Vagina (tissue), 2 donors: ENCODE results near the gene LTK.

ENCODE experiments used
- POLR2A ChIP-seq, 2 donors: fragments of 450-650 bp; IDR thresholded peaks; one replicate each; pipeline ENCODE4 v1.6.1; 2017; ENCODE audit warnings: antibody characterized with exemption in 2 of 2, mild to moderate bottlenecking in 2 of 2, moderate library complexity in 2 of 2
- POLR2AphosphoS5 ChIP-seq, 2 donors: sonication (generic); formaldehyde crosslinking; IDR thresholded peaks; one replicate each; pipeline ENCODE4 v1.9.0; 2017; ENCODE audit warnings: antibody characterized with exemption in 2 of 2, mild to moderate bottlenecking in 2 of 2, low read depth in 1 of 2; ENCODE audit not compliant: insufficient read depth in 1 of 2
- TF ChIP-seq, protein P1 (sequence below), 3 experiments: fragments of 450-650 bp in 2 of 3; fragments of 200-600 bp in 1 of 3; sonication (generic) in 1 of 3; IDR thresholded peaks; one replicate each; pipeline ENCODE4 v1.5.1; 2017 to 2019; ENCODE audit warnings: antibody characterized with exemption in 3 of 3, mild to moderate bottlenecking in 2 of 3, moderate library complexity in 2 of 3

DNA sequence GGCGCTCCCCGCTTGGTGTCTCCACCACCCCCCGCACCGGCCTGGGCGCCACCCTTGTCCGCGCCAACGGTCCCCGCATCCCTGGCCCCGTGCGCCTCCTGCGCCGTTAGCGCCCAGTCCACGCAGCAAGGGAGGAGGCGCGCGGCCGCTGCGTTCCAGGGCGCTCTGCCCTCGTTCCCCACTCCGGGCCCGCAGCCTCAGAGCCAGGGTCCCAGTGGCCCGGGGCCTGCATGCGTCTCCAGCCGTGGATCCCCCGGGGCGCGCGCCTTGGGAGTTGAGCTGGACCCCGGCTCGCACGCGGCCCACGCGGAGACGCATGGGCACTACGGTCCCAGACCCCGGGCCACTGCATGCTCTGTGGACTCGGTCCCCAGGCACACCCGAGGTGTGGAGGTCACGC is 27.3 kb downstream of the LTK start:
- TF ChIP-seq, protein P1, sequence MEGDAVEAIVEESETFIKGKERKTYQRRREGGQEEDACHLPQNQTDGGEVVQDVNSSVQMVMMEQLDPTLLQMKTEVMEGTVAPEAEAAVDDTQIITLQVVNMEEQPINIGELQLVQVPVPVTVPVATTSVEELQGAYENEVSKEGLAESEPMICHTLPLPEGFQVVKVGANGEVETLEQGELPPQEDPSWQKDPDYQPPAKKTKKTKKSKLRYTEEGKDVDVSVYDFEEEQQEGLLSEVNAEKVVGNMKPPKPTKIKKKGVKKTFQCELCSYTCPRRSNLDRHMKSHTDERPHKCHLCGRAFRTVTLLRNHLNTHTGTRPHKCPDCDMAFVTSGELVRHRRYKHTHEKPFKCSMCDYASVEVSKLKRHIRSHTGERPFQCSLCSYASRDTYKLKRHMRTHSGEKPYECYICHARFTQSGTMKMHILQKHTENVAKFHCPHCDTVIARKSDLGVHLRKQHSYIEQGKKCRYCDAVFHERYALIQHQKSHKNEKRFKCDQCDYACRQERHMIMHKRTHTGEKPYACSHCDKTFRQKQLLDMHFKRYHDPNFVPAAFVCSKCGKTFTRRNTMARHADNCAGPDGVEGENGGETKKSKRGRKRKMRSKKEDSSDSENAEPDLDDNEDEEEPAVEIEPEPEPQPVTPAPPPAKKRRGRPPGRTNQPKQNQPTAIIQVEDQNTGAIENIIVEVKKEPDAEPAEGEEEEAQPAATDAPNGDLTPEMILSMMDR (IDR thresholded peaks at IDR 0.05) = no peak
- TF ChIP-seq POLR2A (IDR thresholded peaks at IDR 0.05) (no peak), POLR2AphosphoS5 (IDR thresholded peaks at IDR 0.05; ENCODE audit: insufficient read depth in 1 of 2, low read depth in 1 of 2) (no peak)
